Measurements from ENCODE around the gene MAP3K10.
"Not testable (repeated sequence)": the region's sequence is repeated elsewhere in the genome, so short reads cannot be mapped to it uniquely, and the experiment has no call there.

DNA sequence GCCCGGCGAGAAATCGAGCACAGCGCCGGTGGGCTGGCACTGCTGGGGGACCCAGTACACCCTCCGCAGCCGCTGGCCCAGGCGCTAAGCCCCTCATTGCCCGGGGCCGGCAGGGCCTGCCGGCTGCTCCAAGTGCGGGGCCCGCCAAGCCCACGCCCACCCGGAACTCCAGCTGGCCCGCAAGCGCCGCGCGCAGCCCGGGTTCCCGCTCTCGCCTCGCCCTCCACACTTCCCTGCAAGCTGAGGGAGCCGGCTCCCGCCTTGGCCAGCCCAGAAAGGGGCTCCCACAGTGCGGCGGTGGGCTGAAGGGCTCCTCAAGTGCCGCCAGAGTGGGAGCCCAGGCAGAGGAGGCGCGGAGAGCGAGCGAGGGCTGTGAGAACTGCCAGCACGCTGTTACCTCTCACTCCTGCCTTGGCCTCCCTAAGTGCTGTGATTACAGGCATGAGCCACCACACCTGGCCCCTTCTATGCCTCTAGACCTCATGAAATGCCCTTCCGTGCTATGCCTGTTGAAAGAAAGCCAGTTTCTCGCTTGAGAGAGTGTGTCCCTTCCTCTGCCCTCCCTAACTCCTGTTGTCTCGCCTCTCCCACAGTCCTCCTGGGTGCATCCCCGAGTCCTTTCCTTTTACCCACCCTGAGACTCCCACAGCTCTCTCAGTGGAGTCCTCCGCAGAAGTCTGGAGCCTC is 20.8 kb upstream of the MAP3K10 start:
- TF ChIP-seq, protein P1, sequence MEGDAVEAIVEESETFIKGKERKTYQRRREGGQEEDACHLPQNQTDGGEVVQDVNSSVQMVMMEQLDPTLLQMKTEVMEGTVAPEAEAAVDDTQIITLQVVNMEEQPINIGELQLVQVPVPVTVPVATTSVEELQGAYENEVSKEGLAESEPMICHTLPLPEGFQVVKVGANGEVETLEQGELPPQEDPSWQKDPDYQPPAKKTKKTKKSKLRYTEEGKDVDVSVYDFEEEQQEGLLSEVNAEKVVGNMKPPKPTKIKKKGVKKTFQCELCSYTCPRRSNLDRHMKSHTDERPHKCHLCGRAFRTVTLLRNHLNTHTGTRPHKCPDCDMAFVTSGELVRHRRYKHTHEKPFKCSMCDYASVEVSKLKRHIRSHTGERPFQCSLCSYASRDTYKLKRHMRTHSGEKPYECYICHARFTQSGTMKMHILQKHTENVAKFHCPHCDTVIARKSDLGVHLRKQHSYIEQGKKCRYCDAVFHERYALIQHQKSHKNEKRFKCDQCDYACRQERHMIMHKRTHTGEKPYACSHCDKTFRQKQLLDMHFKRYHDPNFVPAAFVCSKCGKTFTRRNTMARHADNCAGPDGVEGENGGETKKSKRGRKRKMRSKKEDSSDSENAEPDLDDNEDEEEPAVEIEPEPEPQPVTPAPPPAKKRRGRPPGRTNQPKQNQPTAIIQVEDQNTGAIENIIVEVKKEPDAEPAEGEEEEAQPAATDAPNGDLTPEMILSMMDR (conservative IDR thresholded peaks at IDR 0.05) = not testable (repeated sequence)
- TF ChIP-seq ZFX (IDR thresholded peaks at IDR 0.05) = not testable (repeated sequence)
